H9 (cell line): ENCODE results near the gene LPCAT1. TPM values are rescaled to one million over a fixed set of nuclear protein-coding genes. Genes with fewer than 3 reads are reported as not detected.

Experiments
- DNase-seq: peaks from one replicate; pipeline ENCODE4 v3.0.0-alpha.2; 2017
- H2AFZ ChIP-seq: one replicate; pipeline ENCODE4 v1.6.1; 2013; ENCODE audit warnings: mild to moderate bottlenecking, low read length, control low read depth, moderate library complexity
- H2AK5ac ChIP-seq: 2 replicates; pipeline ENCODE4 v1.6.1; 2013; ENCODE audit warnings: low read length, control low read depth, mixed read lengths; ENCODE audit not compliant: insufficient read length
- H2BK120ac ChIP-seq: one replicate; pipeline ENCODE4 v1.6.1; 2013; ENCODE audit warnings: low read depth, mild to moderate bottlenecking, low read length, control low read depth, inconsistent platforms; ENCODE audit not compliant: poor library complexity, severe bottlenecking
- H2BK12ac ChIP-seq: 2 replicates; pipeline ENCODE4 v1.6.1; 2013; ENCODE audit warnings: low read length, control low read depth, mixed read lengths, low read depth; ENCODE audit not compliant: insufficient read length
- H2BK15ac ChIP-seq: 2 replicates; pipeline ENCODE4 v1.6.1; 2013; ENCODE audit warnings: low read depth, low read length, control low read depth
- H2BK20ac ChIP-seq: one replicate; pipeline ENCODE4 v1.6.1; 2013; ENCODE audit warnings: low read depth, mild to moderate bottlenecking, low read length, control low read depth, inconsistent platforms; ENCODE audit not compliant: poor library complexity, severe bottlenecking
- H2BK5ac ChIP-seq: 2 replicates; pipeline ENCODE4 v1.6.1; 2013; ENCODE audit warnings: low read length, control low read depth, mixed read lengths; ENCODE audit not compliant: insufficient read length
- H3K14ac ChIP-seq: 2 replicates; pipeline ENCODE4 v1.6.1; 2013; ENCODE audit warnings: low read length, control low read depth; ENCODE audit not compliant: insufficient read depth
- H3K18ac ChIP-seq: 2 replicates; pipeline ENCODE4 v1.6.1; 2013; ENCODE audit warnings: low read depth, mild to moderate bottlenecking, mixed read lengths, low read length, control low read depth; ENCODE audit not compliant: insufficient read length
- H3K23ac ChIP-seq: 2 replicates; pipeline ENCODE4 v1.6.1; 2013; ENCODE audit warnings: low read length, control low read depth, mixed read lengths, low read depth; ENCODE audit not compliant: insufficient read length
- H3K23me2 ChIP-seq: 2 replicates; pipeline ENCODE4 v1.6.1; 2013; ENCODE audit warnings: low read depth, mild to moderate bottlenecking, mixed read lengths, low read length, control low read depth; ENCODE audit not compliant: insufficient read length, poor library complexity, severe bottlenecking
- H3K27ac ChIP-seq: 2 replicates; pipeline ENCODE4 v1.5.1; 2013; ENCODE audit warnings: low read length, control low read depth, mixed read lengths, low read depth; ENCODE audit not compliant: insufficient read length
- H3K27me3 ChIP-seq: 2 replicates; pipeline ENCODE4 v1.6.1; 2013; ENCODE audit warnings: low read length, control low read depth, inconsistent platforms; ENCODE audit not compliant: insufficient read depth
- H3K4ac ChIP-seq: 2 replicates; pipeline ENCODE4 v1.6.1; 2013; ENCODE audit warnings: low read depth, mild to moderate bottlenecking, control low read depth, inconsistent platforms, low read length, moderate library complexity
- H3K4me1 ChIP-seq: 2 replicates; pipeline ENCODE4 v1.6.1; 2013; ENCODE audit warnings: low read length, control low read depth, inconsistent platforms; ENCODE audit not compliant: insufficient read depth
- H3K4me2 ChIP-seq: 2 replicates; pipeline ENCODE4 v1.6.1; 2013; ENCODE audit warnings: low read length, control low read depth, mixed read lengths; ENCODE audit not compliant: insufficient read length, insufficient read depth
- H3K56ac ChIP-seq: 2 replicates; pipeline ENCODE4 v1.6.1; 2013; ENCODE audit warnings: low read depth, mild to moderate bottlenecking, mixed read lengths, low read length, control low read depth; ENCODE audit not compliant: insufficient read length
- H3K79me1 ChIP-seq: 2 replicates; pipeline ENCODE4 v1.6.1; 2013; ENCODE audit warnings: low read depth, mild to moderate bottlenecking, moderate library complexity, low read length, control low read depth, inconsistent platforms; ENCODE audit not compliant: insufficient read depth, poor library complexity, severe bottlenecking
- H3K79me2 ChIP-seq: 2 replicates; pipeline ENCODE4 v1.6.1; 2013; ENCODE audit warnings: low read length, control low read depth, inconsistent platforms; ENCODE audit not compliant: insufficient read depth
- H3K9ac ChIP-seq: 2 replicates; pipeline ENCODE4 v1.6.1; 2013; ENCODE audit warnings: low read length, control low read depth, mixed read lengths; ENCODE audit not compliant: insufficient read length; ENCODE audit errors: extremely low read depth
- H3K9me3 ChIP-seq: one replicate; pipeline ENCODE4 v1.6.1; 2013; ENCODE audit warnings: low read depth, low read length, inconsistent platforms; ENCODE audit not compliant: control insufficient read depth
- H3T11ph ChIP-seq: one replicate; pipeline ENCODE4 v1.6.1; 2013; ENCODE audit warnings: mild to moderate bottlenecking, low read length, control low read depth, inconsistent platforms
- H4K20me1 ChIP-seq: one replicate; pipeline ENCODE4 v1.6.1; 2013; ENCODE audit not compliant: control insufficient read depth, insufficient read length, insufficient read depth
- H4K5ac ChIP-seq: 2 replicates; pipeline ENCODE4 v1.6.1; 2013; ENCODE audit warnings: low read depth, mild to moderate bottlenecking, mixed read lengths, low read length, control low read depth; ENCODE audit not compliant: insufficient read length
- H4K8ac ChIP-seq: replicated peaks from 2 replicates; pipeline ENCODE4 v1.6.1; 2013; ENCODE audit warnings: low read length, control low read depth, mixed read lengths, low read depth; ENCODE audit not compliant: insufficient read length
- H4K91ac ChIP-seq: 2 replicates; pipeline ENCODE4 v1.6.1; 2013; ENCODE audit warnings: low read depth, mild to moderate bottlenecking, moderate library complexity, mixed read lengths, low read length, control low read depth; ENCODE audit not compliant: insufficient read length
- H3K27ac Mint-ChIP-seq, 3 experiments: 2 replicates in 2 of 3; 3 replicates in 1 of 3; pipeline ENCODE4 v1.8.0; 2020 to 2021; ENCODE audit warnings: mixed read lengths in 3 of 3, mild to moderate bottlenecking in 1 of 3, moderate library complexity in 1 of 3
- H3K27me3 Mint-ChIP-seq: 2 replicates; pipeline ENCODE4 v1.8.0; 2021; ENCODE audit warnings: low read depth, mild to moderate bottlenecking, moderate library complexity, mixed read lengths
- H3K36me3 Mint-ChIP-seq, 3 experiments: 2 replicates in 2 of 3; 3 replicates in 1 of 3; pipeline ENCODE4 v1.8.0; 2020 to 2021; ENCODE audit warnings: low read depth in 3 of 3, mixed read lengths in 3 of 3; ENCODE audit not compliant: insufficient read depth in 1 of 3
- H3K4me1 Mint-ChIP-seq, 2 experiments: 2 replicates each; pipeline ENCODE4 v1.8.0; 2020; ENCODE audit warnings: mixed read lengths in 2 of 2
- H3K4me3 Mint-ChIP-seq, 2 experiments: 2 replicates in 1 of 2; 3 replicates in 1 of 2; pipeline ENCODE4 v1.8.0; 2020 to 2021; ENCODE audit warnings: mild to moderate bottlenecking in 2 of 2, mixed read lengths in 2 of 2, moderate library complexity in 1 of 2
- H3K9me3 Mint-ChIP-seq, 2 experiments: 2 replicates in 1 of 2; 3 replicates in 1 of 2; pipeline ENCODE4 v1.8.0; 2020; ENCODE audit warnings: mild to moderate bottlenecking in 2 of 2, mixed read lengths in 2 of 2, moderate library complexity in 1 of 2
- CTCF ChIP-seq: fragments of 200-600 bp; sonication (generic); conservative IDR thresholded peaks from 3 replicates; pipeline ENCODE4 v1.8.0; 2021; ENCODE audit warnings: antibody characterized with exemption, mild to moderate bottlenecking
- WGBS: extraction: QIAGEN DNeasy Blood & Tissue Kit; methylation state at CpG from one replicate; pipeline ENCODE4 v1.1.7; 2013; ENCODE audit warnings: missing lambda C conversion rate, low lambda C conversion rate, mixed read lengths; ENCODE audit not compliant: insufficient read length; ENCODE audit errors: extremely low coverage; 5-methylcytosine and 5-hydroxymethylcytosine counted together
- total RNA-seq: library from RNA; stranded (reverse); gene quantifications from 2 replicates; pipeline ENCODE4 v1.2.1, GENCODE V29; 2021

The LPCAT1 gene
- total RNA-seq, 1 experiment from 2014 or later, result 231 TPM

- Histone ChIP-seq H2AK5ac (no peak overlapping the region), H3K79me2 (peaks cover 27% of the 10 kb centered on the region), H4K8ac (no peak overlapping the region), H3K27ac (no peak overlapping the region), H2BK12ac (no peak overlapping the region), H4K20me1 (no peaks in the 10 kb centered on the region), H2BK5ac (no peak overlapping the region), H3K4me1 (peaks cover 5% of the 10 kb centered on the region; the same call in 1 of the 2 replicates), H4K5ac (no peak overlapping the region), H2BK120ac (no peak overlapping the region), H2AFZ (no peak overlapping the region), H3K23me2 (peaks cover 9% of the 10 kb centered on the region), H3K18ac (no peak overlapping the region), H3T11ph (no peak overlapping the region), H2BK20ac (no peak overlapping the region), H2BK15ac (no peak overlapping the region), H3K4ac (no peak overlapping the region), H3K56ac (no peak overlapping the region), H3K14ac (no peak overlapping the region; the same call in 1 of the 2 replicates), H3K79me1 (peaks cover 3% of the 10 kb centered on the region), H4K91ac (no peak overlapping the region), H3K9me3 (no peaks in the 10 kb centered on the region), H3K4me2 (no peak overlapping the region), H3K23ac (no peak overlapping the region), H3K27me3 (no peaks in the 10 kb centered on the region), H3K9ac (no peak overlapping the region)
- peaks cover 10 to 22% (median 15%) of the 10 kb centered on the region in 3 experiments; a peak in 6 of 7 replicates for H3K36me3 Mint-ChIP-seq
- no peak for TF ChIP-seq CTCF
- H3K9me3 Mint-ChIP-seq, result no peaks in the 10 kb centered on the region; a peak in 1 of 5 replicates
- no peak overlapping the region for H3K27ac Mint-ChIP-seq
- peak overlapping the region; percentile 52 to 72; a peak in 4 of 5 replicates for H3K4me3 Mint-ChIP-seq
- peaks cover 14 to 23% of the 10 kb centered on the region in 2 experiments for H3K4me1 Mint-ChIP-seq
- no CpG with 5 or more reads among the region's 20 CpGs for WGBS
- H3K27me3 Mint-ChIP-seq, result peaks cover 6% of the 10 kb centered on the region
- DNase-seq, result no peak
Measured at GRCh38 chr5:1524799-1525623, 1.3 kb upstream of the LPCAT1 start.
